Measurements from ENCODE around the gene CCL17. TPM values are rescaled to one million over a fixed set of nuclear protein-coding genes. Genes with fewer than 3 reads are reported as not detected.

The CCL17 gene
- total and polyA plus RNA-seq, 2 of the 4 experiments (the other 2 are of a cell fraction), result not detected

DNA sequence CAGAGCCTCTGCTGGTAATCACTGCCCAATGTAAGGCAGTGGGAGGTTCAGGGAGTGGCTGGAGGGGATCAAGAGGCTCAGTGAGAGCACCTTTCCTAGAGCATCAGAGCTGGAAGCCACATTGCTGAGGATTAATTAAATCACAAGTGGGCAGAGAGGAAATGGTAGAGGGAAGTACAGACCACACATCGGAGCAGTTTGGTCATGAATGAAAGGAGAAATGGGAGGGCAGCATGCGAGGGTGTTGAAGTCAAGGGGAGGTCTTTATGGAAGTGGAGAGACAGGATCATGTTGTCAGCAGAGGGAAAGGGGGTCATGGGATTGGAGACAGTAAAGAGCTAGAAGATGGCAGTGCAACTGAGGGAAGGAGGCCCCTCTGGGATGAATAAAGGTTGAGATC, 2.3 kb downstream of the CCL17 start:
- intact Hi-C loops (cut with micrococcal nuclease), result no loop called here
- H2BK20ac ChIP-seq (ENCODE audit: low read depth, low read length), result no peak overlapping the region
- no peak overlapping the region for H4K91ac ChIP-seq (ENCODE audit: insufficient read depth, low read depth, low read length)

More for the DNA sequence above, 2.3 kb downstream of the CCL17 start:
- Histone ChIP-seq H3K36me3 (ENCODE audit: control insufficient read depth, insufficient read depth, low read length) (no peaks in the 10 kb centered on the region), H3K14ac (replicated peaks; ENCODE audit: low read depth, low read length) (no peak overlapping the region), H3K23ac (ENCODE audit: low read depth, low read length) (no peak overlapping the region), H3K27me3 (ENCODE audit: control insufficient read depth, insufficient read depth, low read length) (peaks cover 59% of the 10 kb centered on the region), H3K4me2 (ENCODE audit: low read depth, low read length) (no peak overlapping the region), H3K56ac (ENCODE audit: extremely low read depth, insufficient read depth, low read length) (no peak overlapping the region), H2AK9ac (replicated peaks; ENCODE audit: low read depth, low read length, poor library complexity) (no peak overlapping the region), H3K4me3 (ENCODE audit: insufficient read depth, low read depth, low read length) (no peak overlapping the region), H3K9ac (ENCODE audit: low read depth, low read length) (no peak overlapping the region), H4K20me1 (ENCODE audit: insufficient read depth, low read length) (no peaks in the 10 kb centered on the region), H3K27ac (ENCODE audit: insufficient read depth, low read length) (no peak overlapping the region), H3K18ac (ENCODE audit: low read depth, low read length) (no peak overlapping the region), H2BK5ac (ENCODE audit: low read depth, low read length, poor library complexity, severe bottlenecking) (no peak overlapping the region), H3K9me3 (ENCODE audit: control insufficient read depth, insufficient read depth, low read length) (no peaks in the 10 kb centered on the region), H2BK15ac (ENCODE audit: low read depth, low read length) (no peak overlapping the region), H2BK120ac (ENCODE audit: low read depth, low read length) (no peak overlapping the region), H3K9me1 (ENCODE audit: insufficient read depth, low read length) (no peaks in the 10 kb centered on the region), H2AFZ (replicated peaks; ENCODE audit: low read length, poor library complexity) (no peak overlapping the region), H3K4ac (ENCODE audit: low read depth, low read length) (no peak overlapping the region), H3K79me1 (ENCODE audit: low read depth in 1 of 2, low read length in 2 of 2) (no peaks in the 10 kb centered on the region), H3K4me1 (ENCODE audit: control insufficient read depth, insufficient read depth, low read length) (no peaks in the 10 kb centered on the region), H4K8ac (ENCODE audit: low read depth in 2 of 2, low read length in 2 of 2) (no peak overlapping the region), H2AK5ac (ENCODE audit: low read depth, low read length) (no peak overlapping the region), H4K5ac (ENCODE audit: low read depth, low read length) (no peak overlapping the region)
- TF ChIP-seq CEBPB (IDR thresholded peaks at IDR 0.05; ENCODE audit: low read depth, low read length), result no peak
- TF ChIP-seq RCOR1 (IDR thresholded peaks at IDR 0.05; ENCODE audit: insufficient replicate concordance, low read length), result no peak
- no peak for TF ChIP-seq SMC3 (IDR thresholded peaks at IDR 0.05; ENCODE audit: low read depth, low read length)
- TF ChIP-seq BHLHE40 (IDR thresholded peaks at IDR 0.05; ENCODE audit: low read depth, low read length), result no peak
- TF ChIP-seq MAZ (IDR thresholded peaks at IDR 0.05; ENCODE audit: borderline replicate concordance, low read depth, low read length), result no peak
- TF ChIP-seq RAD21 (IDR thresholded peaks at IDR 0.05; ENCODE audit: low read length), result no peak
- TF ChIP-seq, protein P1, sequence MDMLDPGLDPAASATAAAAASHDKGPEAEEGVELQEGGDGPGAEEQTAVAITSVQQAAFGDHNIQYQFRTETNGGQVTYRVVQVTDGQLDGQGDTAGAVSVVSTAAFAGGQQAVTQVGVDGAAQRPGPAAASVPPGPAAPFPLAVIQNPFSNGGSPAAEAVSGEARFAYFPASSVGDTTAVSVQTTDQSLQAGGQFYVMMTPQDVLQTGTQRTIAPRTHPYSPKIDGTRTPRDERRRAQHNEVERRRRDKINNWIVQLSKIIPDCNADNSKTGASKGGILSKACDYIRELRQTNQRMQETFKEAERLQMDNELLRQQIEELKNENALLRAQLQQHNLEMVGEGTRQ (IDR thresholded peaks at IDR 0.05; ENCODE audit: low read depth, low read length), result no peak
- TF ChIP-seq MAFK (IDR thresholded peaks at IDR 0.05; ENCODE audit: low read depth, low read length), result no peak
- TF ChIP-seq NFE2L2 (IDR thresholded peaks at IDR 0.05; ENCODE audit: low read depth, low read length), result no peak
- TF ChIP-seq RFX5 (IDR thresholded peaks at IDR 0.05; ENCODE audit: low read depth, low read length), result no peak
- TF ChIP-seq, protein P2, sequence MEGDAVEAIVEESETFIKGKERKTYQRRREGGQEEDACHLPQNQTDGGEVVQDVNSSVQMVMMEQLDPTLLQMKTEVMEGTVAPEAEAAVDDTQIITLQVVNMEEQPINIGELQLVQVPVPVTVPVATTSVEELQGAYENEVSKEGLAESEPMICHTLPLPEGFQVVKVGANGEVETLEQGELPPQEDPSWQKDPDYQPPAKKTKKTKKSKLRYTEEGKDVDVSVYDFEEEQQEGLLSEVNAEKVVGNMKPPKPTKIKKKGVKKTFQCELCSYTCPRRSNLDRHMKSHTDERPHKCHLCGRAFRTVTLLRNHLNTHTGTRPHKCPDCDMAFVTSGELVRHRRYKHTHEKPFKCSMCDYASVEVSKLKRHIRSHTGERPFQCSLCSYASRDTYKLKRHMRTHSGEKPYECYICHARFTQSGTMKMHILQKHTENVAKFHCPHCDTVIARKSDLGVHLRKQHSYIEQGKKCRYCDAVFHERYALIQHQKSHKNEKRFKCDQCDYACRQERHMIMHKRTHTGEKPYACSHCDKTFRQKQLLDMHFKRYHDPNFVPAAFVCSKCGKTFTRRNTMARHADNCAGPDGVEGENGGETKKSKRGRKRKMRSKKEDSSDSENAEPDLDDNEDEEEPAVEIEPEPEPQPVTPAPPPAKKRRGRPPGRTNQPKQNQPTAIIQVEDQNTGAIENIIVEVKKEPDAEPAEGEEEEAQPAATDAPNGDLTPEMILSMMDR (conservative IDR thresholded peaks at IDR 0.05; ENCODE audit: low read depth, low read length), result no peak
- TF ChIP-seq, protein P3, sequence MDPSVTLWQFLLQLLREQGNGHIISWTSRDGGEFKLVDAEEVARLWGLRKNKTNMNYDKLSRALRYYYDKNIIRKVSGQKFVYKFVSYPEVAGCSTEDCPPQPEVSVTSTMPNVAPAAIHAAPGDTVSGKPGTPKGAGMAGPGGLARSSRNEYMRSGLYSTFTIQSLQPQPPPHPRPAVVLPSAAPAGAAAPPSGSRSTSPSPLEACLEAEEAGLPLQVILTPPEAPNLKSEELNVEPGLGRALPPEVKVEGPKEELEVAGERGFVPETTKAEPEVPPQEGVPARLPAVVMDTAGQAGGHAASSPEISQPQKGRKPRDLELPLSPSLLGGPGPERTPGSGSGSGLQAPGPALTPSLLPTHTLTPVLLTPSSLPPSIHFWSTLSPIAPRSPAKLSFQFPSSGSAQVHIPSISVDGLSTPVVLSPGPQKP (IDR thresholded peaks at IDR 0.05; ENCODE audit: borderline replicate concordance, low read depth, low read length), result no peak
- no peak for TF ChIP-seq CHD1 (IDR thresholded peaks at IDR 0.05; ENCODE audit: low read depth, low read length)
- TF ChIP-seq MXI1 (IDR thresholded peaks at IDR 0.05; ENCODE audit: borderline replicate concordance, low read depth, low read length), result no peak
- no peak for TF ChIP-seq FOS (IDR thresholded peaks at IDR 0.05; ENCODE audit: low read depth, low read length)
- TF ChIP-seq POLR2A (IDR thresholded peaks at IDR 0.05; ENCODE audit: low read depth, low read length), result no peak
- dilution Hi-C loops (cut with HindIII; ENCODE audit: low sequenced_read_pairs, unreplicated experiment), result no loop called here
- BruUV-seq (replicated peaks), result no TSS peak
- in situ Hi-C loops (cut with MboI; ENCODE audit: low sequenced_read_pairs), result no loop called here
- no CpG with 5 or more reads among the region's 2 CpGs for WGBS, 2 experiments (ENCODE audit: extremely low coverage in 2 of 2, insufficient read length in 1 of 2)
- ATAC-seq (ENCODE audit: low read depth) (no peak), DNase-seq (no peak)
- ChIA-PET POLR2A (ENCODE audit: unreplicated experiment) (no interaction called here), CTCF (no interaction called here)

Data from IMR-90 (cell line).